ENCODE measurements around the gene GSX2.

- TF ChIP-seq CTCF (optimal IDR thresholded peaks at IDR 0.05 in 1 of 3, IDR thresholded peaks at IDR 0.05 in 1 of 3, conservative IDR thresholded peaks at IDR 0.05 in 1 of 3; ENCODE audit: extremely low read depth in 1 of 3, insufficient read depth in 2 of 3, low read length in 3 of 3) = no peak
- no peak for TF ChIP-seq EZH2 (IDR thresholded peaks at IDR 0.05; ENCODE audit: low read length)
Observed at GRCh38 chr4:54073271-54073880, 26.6 kb upstream of the GSX2 start.
